ENCODE measurements around the gene DUSP12. TPM values are rescaled to one million over a fixed set of nuclear protein-coding genes. Genes with fewer than 3 reads are reported as not detected.
A peak's percentile ranks its signal among the peaks of the same experiment; 100 is the strongest.

Gene DUSP12
- polyA plus RNA-seq, 3 donors from 2014 or later = 69.5 to 104 (median 71.7) TPM

- no peaks in the 10 kb centered on the region for H3K9me3 Mint-ChIP-seq
- no peak for DNase-seq
- no peak overlapping the region for H3K27ac Mint-ChIP-seq
- no peaks in the 10 kb centered on the region for H3K4me1 Mint-ChIP-seq
- H3K27me3 Mint-ChIP-seq (ENCODE audit: low read depth in 3 of 3) = no peaks in the 10 kb centered on the region
- H3K36me3 Mint-ChIP-seq = peaks cover 19 to 62% (median 36%) of the 10 kb centered on the region in 3 donors
- no peak overlapping the region for H3K4me3 Mint-ChIP-seq
These were observed 41.2 kb downstream of the DUSP12 start for GRCh38 chr1:161790587-161791317.

GRCh38 chr1:161791904-161792655 is 42.5 kb downstream of the DUSP12 start:
- Mint-ChIP-seq H3K27ac (peak overlapping the region in 1 of 6 donors; percentile 28), H3K9me3 (no peaks in the 10 kb centered on the region), H3K4me3 (no peak overlapping the region)

GRCh38 chr1:161792740-161793139 is 43.2 kb downstream of the DUSP12 start:
- no peak overlapping the region for H3K4me3 Mint-ChIP-seq
- DNase-seq = peak in 2 of 3 donors; percentile 17 to 19
- no peaks in the 10 kb centered on the region for H3K27me3 Mint-ChIP-seq (ENCODE audit: low read depth in 3 of 3)
- peaks cover 16 to 66% (median 22%) of the 10 kb centered on the region in 3 donors for H3K36me3 Mint-ChIP-seq
- no peaks in the 10 kb centered on the region for H3K4me1 Mint-ChIP-seq
- no peaks in the 10 kb centered on the region for H3K9me3 Mint-ChIP-seq
- no peak overlapping the region for H3K27ac Mint-ChIP-seq

More at GRCh38 chr1:161791904-161792655, 42.5 kb downstream of the DUSP12 start:
- DNase-seq = no peak
- no peaks in the 10 kb centered on the region for H3K27me3 Mint-ChIP-seq (ENCODE audit: low read depth in 3 of 3)
- peaks cover 16 to 63% (median 27%) of the 10 kb centered on the region in 3 donors for H3K36me3 Mint-ChIP-seq
- no peaks in the 10 kb centered on the region for H3K4me1 Mint-ChIP-seq

GRCh38 chr1:161799792-161800191 is 50.2 kb downstream of the DUSP12 start:
- Mint-ChIP-seq H3K36me3 (peaks cover 25 to 48% (median 26%) of the 10 kb centered on the region in 3 donors), H3K9me3 (no peaks in the 10 kb centered on the region), H3K4me3 (no peak overlapping the region), H3K27me3 (ENCODE audit: low read depth in 3 of 3) (peaks cover 0 to 2% (median 0%) of the 10 kb centered on the region in 3 donors), H3K4me1 (no peaks in the 10 kb centered on the region), H3K27ac (no peak overlapping the region)
- DNase-seq = no peak

GRCh38 chr1:161801955-161802354 is 52.4 kb downstream of the DUSP12 start:
- Mint-ChIP-seq H3K4me1 (peaks cover 0 to 8% of the 10 kb centered on the region in 2 donors), H3K36me3 (peaks cover 19 to 49% (median 23%) of the 10 kb centered on the region in 3 donors), H3K27me3 (ENCODE audit: low read depth in 3 of 3) (peaks cover 0 to 2% (median 0%) of the 10 kb centered on the region in 3 donors), H3K4me3 (no peak overlapping the region), H3K9me3 (no peaks in the 10 kb centered on the region), H3K27ac (no peak overlapping the region)
- DNase-seq = no peak

GRCh38 chr1:161803181-161803580 is 53.6 kb downstream of the DUSP12 start:
- Mint-ChIP-seq H3K27me3 (ENCODE audit: low read depth in 3 of 3) (peaks cover 0 to 2% (median 0%) of the 10 kb centered on the region in 3 donors), H3K9me3 (no peaks in the 10 kb centered on the region), H3K4me1 (peaks cover 0 to 8% of the 10 kb centered on the region in 2 donors), H3K36me3 (peaks cover 19 to 40% (median 23%) of the 10 kb centered on the region in 3 donors), H3K27ac (peak overlapping the region in 1 of 6 donors; percentile 17), H3K4me3 (no peak overlapping the region)
- DNase-seq = no peak

GRCh38 chr1:161805399-161806197 is 56.0 kb downstream of the DUSP12 start:
- Mint-ChIP-seq H3K9me3 (peaks cover 0 to 9% (median 2%) of the 10 kb centered on the region in 6 donors), H3K36me3 (peaks cover 27 to 47% (median 31%) of the 10 kb centered on the region in 3 donors), H3K4me3 (no peak overlapping the region), H3K4me1 (peaks cover 2 to 18% of the 10 kb centered on the region in 2 donors), H3K27me3 (ENCODE audit: low read depth in 3 of 3) (no peaks in the 10 kb centered on the region), H3K27ac (peak overlapping the region in 2 of 6 donors; percentile 13 to 40)
- DNase-seq = no peak

Other genes starting within 250 kb of the DUSP12 start
- 1 to 10 TPM in 2 of 3 donors, under 1 TPM in 1; 0.71 to 5.2 (median 2.1) TPM for gene FCGR2A, start 244.3 kb upstream of the DUSP12 start, polyA plus RNA-seq
- 1 to 10 TPM in 2 of 3 donors, under 1 TPM in 1; 0.61 to 8.8 (median 6.9) TPM for gene HSPA6, start 225.2 kb upstream of the DUSP12 start, polyA plus RNA-seq
- gene FCGR3A, start 200.0 kb upstream of the DUSP12 start, polyA plus RNA-seq = 1,000 to 10,000 TPM in 2 of 3 donors, 100 to 1,000 TPM in 1; 491 to 1,637 (median 1,471) TPM
- gene FCGR3B, start 118.6 kb upstream of the DUSP12 start, polyA plus RNA-seq = 10 to 100 TPM in 1 of 3 donors, 1 to 10 TPM in 2; 6.3 to 14.9 (median 8.8) TPM
- 10 to 100 TPM in 1 of 3 donors, 1 to 10 TPM in 2; 1.9 to 21.0 (median 8.6) TPM for gene FCGR2B, start 86.6 kb upstream of the DUSP12 start, polyA plus RNA-seq
- gene FCRLA, start 42.6 kb upstream of the DUSP12 start, polyA plus RNA-seq = under 1 TPM; 0.36 to 0.48 (median 0.42) TPM
- 10 to 100 TPM in 2 of 3 donors, 1 to 10 TPM in 1; 6.7 to 14.6 (median 10.6) TPM for gene FCRLB, start 28.2 kb upstream of the DUSP12 start, polyA plus RNA-seq
- 10 to 100 TPM; 10.3 to 14.2 (median 11.0) TPM for gene ATF6, start 16.5 kb downstream of the DUSP12 start, polyA plus RNA-seq

All from immature natural killer cell (primary cell).